HL-60/S4 (cell line): ENCODE data around the gene MYMK.

ENCODE experiments used
- in situ Hi-C: fragments of 300-500 bp; cut with MboI; formaldehyde crosslinking; loops from 2 replicates; pipeline ENCODE4 v1.14.3; 2022; ENCODE audit warnings: low sequenced_read_pairs

The MYMK gene

GRCh38 chr9:133519693-133520092 is 5.1 kb downstream of the MYMK start:
- in situ Hi-C loops = no loop called here

GRCh38 chr9:133518706-133519449 is 5.9 kb downstream of the MYMK start:
- in situ Hi-C loops = no loop called here

GRCh38 chr9:133518200-133518599 is 6.6 kb downstream of the MYMK start:
- in situ Hi-C loops = no loop called here

GRCh38 chr9:133517711-133518110 is 7.0 kb downstream of the MYMK start:
- in situ Hi-C loops = no loop called here

GRCh38 chr9:133516961-133517350 is 7.8 kb downstream of the MYMK start:
- in situ Hi-C loops = no loop called here

GRCh38 chr9:133516256-133516960 is 8.4 kb downstream of the MYMK start:
- in situ Hi-C loops = no loop called here

- in situ Hi-C loops = no loop called here
These were observed 9.0 kb downstream of the MYMK start for GRCh38 chr9:133515615-133516255.

GRCh38 chr9:133515240-133515610 is 9.5 kb downstream of the MYMK start:
- in situ Hi-C loops = no loop called here

- in situ Hi-C loops = no loop called here
These were observed 10.1 kb downstream of the MYMK start for GRCh38 chr9:133514460-133515239.

- in situ Hi-C loops = no loop called here
These were observed 11.3 kb downstream of the MYMK start for GRCh38 chr9:133513214-133514100.

GRCh38 chr9:133512253-133513213 is 12.2 kb downstream of the MYMK start:
- in situ Hi-C loops = no loop called here

GRCh38 chr9:133511607-133512006 is 13.2 kb downstream of the MYMK start:
- in situ Hi-C loops = no loop called here

- in situ Hi-C loops = no loop called here
These were observed 13.7 kb downstream of the MYMK start for GRCh38 chr9:133510926-133511505.

- in situ Hi-C loops = no loop called here
These were observed 15.3 kb downstream of the MYMK start for GRCh38 chr9:133509179-133510083.

- in situ Hi-C loops = no loop called here
These were observed 16.7 kb downstream of the MYMK start for GRCh38 chr9:133508046-133508445.

GRCh38 chr9:133507246-133507965 is 17.4 kb downstream of the MYMK start:
- in situ Hi-C loops = no loop called here

- in situ Hi-C loops = no loop called here
These were observed 18.1 kb downstream of the MYMK start for GRCh38 chr9:133506653-133507038.
